ENCODE measurements around the gene BRMS1. TPM values are rescaled to one million over a fixed set of nuclear protein-coding genes. Genes with fewer than 3 reads are reported as not detected.

Gene BRMS1, protein sequence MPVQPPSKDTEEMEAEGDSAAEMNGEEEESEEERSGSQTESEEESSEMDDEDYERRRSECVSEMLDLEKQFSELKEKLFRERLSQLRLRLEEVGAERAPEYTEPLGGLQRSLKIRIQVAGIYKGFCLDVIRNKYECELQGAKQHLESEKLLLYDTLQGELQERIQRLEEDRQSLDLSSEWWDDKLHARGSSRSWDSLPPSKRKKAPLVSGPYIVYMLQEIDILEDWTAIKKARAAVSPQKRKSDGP
- 75.5 and 85.1 TPM in 2 replicates for total RNA-seq

DNA sequence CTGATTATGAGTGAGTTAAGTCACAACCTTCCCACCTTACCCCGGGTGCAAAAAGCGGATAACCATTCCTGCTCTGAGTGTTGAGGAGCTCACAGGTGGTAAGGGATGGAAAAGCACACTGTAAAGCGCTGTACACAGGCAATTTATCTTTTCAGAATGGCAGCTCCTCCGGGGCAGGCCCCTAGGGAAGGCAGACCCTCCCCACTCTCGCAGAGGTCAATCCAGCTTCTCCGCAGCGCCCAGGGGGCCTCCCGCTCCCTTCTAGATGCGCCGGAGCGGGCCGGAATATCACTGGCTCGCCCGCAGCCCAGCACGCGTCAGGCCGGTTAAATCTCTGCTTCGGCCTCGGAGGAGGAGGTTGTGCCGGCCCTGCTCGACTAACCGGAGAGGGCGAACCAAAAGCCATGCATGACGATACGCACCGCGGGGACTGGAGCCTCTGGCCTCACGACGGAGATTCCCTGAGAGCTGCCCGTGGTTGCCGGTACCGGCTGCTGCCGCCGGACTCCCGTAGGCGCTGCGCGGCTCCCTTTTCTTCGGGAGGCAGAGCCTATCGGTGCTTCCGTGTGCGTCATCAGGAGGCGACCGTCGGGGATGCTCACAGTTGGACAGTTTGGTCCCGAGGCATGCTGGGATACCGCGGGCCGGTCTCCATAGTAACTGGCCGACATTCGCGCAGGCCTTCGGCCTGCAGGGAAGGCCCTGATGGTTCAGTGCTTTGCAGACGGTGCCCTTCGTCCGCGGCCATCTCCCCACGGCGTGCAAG, at the start of gene BRMS1:
Gene BRMS1, minus strand, starts transcription at position 555 of the 766 bp plus-strand sequence. CDS start 2,870 bp downstream, outside the sequence.

DNA sequence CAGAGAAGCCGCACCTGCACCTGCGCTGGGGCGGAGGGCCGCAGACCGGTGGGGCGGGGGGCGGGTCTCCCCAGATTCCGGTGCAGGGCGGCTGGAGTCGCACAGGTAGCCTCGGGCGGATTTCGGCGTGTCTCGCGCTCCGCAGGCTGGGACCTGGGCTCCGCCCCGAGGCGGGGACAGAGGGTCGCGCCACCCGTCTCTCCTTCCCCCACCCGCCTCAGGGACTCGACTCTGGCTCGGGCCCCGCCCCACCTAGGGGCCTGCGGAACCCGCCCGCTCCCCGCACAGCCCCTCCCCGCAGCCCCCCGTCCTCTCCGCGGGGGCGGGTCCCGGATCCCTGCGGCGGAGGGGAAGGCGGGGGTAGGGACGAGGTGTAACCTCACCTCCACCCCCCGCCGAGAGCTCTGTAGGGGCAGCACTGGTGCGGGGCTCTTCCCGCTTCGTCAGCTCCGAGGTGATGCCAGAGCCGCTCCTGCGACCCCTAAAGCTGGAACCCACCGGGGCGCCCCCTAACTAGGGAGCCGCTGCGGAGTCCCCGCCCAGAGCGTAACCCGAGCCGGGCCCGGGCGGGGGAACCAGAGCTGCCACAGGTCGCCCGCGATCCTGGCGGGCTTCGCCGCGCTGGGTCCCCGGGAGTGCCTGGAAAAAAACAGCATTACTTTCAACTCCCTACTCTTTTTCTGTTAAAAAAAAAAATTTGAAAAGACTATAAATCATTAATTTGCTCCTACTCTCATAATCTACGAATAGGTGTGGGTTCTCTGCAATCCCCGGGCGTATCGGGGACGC, 26.9 kb upstream of the BRMS1 start, which contains the start of gene SLC29A2:
Gene SLC29A2, minus strand, starts transcription at position 134 of the 789 bp plus-strand sequence. CDS start 169 bp downstream, outside the sequence.

DNA sequence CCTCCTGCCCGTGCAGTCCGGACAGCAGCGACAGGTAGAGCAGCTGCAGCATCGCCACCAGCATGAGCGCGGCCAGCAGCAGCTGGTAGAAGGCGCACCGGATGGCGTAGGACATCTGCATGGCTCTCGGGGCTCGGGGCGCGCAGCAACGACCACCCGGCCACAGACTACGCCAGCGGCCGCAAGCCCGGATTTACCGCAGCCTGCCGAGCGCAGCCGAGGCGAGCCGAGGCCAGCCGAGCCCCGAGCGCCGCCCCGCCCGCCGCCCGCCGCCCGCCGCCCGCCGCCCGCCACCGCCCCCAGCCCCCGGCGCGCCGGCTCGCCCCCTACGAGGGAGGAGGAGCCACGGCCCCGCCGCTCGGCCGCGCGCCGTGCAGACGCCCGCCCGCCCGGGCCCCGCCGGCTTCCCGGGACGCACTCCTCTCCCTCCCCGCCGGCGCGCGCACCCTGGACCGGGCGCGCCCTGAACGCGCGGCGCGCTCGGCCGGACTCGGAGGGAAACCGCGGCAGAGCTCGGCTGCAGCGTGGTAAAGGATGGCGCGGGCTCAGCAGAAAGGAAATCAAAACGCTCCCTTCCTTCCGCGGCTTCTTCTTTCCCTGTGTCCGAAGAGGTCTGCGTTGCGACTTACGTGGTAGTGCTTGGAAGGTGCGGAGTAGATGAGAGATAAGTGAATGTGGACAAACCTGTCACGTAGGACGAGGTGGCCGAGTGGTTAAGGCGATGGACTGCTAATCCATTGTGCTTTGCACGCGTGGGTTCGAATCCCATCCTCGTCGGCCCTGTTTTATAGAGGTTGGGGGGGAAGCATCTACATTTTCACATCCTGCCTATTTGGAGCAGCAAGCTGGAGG, 2.7 kb upstream of the BRMS1 start, which contains the start of gene B4GAT1:
Gene B4GAT1, minus strand, starts transcription at position 205 of the 852 bp plus-strand sequence. Its CDS starts 84 bp downstream, at position 121.

DNA sequence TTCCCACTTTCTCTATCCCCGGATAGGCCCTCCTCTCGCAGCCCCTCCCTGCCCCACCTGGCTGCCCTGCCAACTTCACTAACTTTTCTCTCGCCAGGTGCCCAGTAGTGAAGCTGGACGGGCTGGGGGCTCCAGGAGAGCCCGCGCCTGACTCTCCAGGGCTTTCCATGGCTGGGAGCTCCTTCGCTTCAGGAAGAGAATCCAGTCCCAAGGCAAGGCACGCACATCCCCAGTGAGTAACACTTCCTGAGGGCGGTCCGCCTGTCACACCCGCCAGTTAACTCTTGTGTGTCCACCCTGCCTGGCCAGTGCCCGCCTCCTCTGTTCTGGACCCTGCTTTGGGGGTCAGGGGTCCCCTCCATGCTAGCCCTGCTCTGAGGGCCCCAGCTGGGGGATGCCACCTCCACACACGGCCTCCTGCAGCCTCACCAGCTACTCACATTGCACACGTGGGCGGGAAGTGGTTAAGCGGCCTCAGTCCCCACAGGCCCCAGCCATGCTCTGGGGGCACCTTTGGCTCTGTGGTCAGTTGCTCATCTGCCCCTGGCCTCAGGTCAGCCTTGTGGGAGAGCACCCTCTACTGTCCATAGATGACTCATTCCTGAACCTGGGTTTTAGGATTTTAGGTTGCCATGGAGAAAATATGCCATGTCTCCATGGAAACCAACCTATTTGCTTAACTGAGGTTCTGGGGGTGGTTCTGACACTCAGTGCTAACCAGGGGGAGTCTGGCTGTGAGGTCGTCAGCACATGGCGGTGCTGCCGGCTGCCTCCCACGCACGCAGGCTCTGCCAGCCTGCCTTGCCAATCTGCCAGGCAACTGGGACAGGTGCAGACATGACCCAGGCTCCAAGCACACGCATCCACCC, 8.4 kb downstream of the BRMS1 start, which contains the start of gene RIN1:
Gene RIN1, minus strand, starts transcription at position 201 of the 869 bp plus-strand sequence. Its CDS starts 32 bp downstream, at position 169.

DNA sequence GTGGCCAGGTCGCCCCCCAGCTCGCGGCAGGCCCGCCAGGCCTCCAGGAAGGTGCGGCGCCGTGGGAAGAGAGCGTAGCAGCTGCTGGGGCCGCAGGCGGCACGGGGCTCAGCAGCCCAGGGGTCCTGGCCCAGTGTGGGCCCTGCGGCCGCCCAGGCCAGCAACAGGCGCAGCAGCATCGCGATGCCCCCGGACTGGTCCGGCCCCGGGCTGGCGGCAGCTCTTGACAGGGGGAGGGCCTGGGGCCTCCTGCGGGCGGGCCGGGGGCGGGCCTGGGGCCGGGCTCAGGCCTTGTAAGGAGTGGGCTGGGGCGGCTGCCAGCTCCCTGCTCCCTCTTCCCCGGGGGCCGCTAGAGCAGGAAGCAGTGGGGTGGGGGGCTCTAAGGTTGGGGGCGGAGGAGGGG, 28.1 kb downstream of the BRMS1 start, which contains the start of gene CD248:
Gene CD248, minus strand, starts transcription at position 196 of the 403 bp plus-strand sequence. Its CDS starts 17 bp downstream, at position 179.

DNA sequence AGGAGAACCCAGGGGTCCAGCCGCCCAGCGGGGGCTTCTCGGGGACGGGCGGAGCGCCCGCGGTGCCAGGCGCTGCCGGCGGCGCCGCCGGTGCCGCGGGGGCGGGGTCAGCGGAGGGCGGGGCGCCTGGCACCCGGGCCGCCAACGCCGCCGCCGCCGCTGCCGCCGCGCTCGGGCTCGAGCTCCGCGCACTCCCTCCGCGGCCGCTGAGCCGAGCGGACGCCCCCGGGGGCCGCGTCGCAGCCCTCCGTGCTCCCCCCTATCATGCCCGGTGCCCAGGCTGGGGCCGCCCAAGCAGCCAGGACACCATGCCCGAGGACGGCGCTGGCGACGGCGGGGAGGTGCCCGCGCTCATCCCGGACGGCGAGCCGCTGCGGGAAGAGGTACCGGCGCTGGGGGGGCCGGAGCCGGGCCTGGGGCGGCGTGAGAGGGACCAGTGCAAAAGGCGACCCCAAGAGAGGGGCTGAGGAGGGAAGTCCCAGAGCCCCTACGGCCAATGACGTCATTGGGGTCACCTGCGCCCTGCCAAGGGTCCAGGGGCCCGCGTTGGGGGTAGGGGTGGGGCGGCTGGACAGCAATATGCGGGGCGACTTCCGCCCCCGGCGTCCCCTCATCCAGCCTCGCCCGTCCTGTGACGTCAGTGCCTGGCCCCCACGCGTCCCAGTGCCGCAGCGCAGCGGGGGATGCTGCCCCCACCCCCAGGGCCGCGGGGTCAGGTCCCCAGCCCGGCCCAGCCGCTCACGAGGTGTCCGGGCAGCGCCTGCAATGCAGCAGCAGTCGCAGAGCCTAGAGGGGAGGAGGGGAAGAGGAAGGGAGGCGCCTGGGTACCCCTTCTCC, 53.0 kb downstream of the BRMS1 start, which contains the start of gene TMEM151A:
Gene TMEM151A, plus strand, starts transcription at position 189 of the 837 bp plus-strand sequence. Its CDS starts 120 bp downstream, at position 309.

DNA sequence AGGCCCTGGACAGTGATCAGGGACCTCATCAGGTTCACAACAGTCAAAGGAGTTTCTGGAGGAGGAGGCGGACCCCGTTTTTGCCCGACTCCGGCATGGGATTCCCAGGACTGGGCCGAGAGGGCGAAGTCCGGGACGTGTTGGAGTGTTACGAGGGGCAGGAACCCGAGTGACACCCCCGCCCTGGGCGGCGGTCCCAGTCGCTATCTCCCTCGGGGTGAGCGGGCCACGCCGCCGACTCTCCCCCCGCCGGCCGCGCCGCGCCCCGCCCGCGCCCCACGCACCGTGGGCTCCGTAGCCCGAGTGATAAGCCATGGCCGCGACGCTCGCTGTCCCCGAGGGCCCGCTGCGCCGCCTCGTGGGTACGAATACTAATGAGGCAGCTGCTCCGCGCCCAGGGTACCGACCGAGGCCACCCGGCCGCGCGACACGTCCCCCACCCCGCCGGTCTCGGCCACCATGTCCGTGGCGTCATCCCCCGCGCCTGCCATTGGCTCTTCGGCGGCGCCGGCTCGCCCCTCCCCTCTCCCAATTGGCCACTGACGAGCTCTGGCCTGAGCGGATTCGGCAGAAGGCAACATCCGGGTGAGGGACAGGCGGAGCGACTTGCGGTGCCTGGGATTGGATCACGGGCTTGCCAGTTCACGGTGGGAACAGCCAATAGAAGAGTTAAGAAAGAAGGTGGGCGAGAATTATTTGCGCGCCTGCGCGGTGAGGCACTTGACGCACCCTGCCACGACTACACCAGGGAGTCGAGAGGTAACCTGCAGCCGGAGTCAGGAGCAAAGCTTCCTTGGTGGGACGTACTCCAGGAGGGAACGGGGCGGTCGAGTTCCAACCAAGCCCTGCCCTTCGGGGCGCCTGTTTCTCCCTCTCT, 56.0 kb downstream of the BRMS1 start, which contains the start of gene YIF1A:
Gene YIF1A, minus strand, starts transcription at position 473 of the 877 bp plus-strand sequence. Its CDS starts 158 bp downstream, at position 315.

Other genes with a start within 250 kb of the BRMS1 start
- 21.7 and 30.5 TPM in 2 replicates for gene KLC2, start 87.4 kb downstream of the BRMS1 start, total RNA-seq
- gene RAB1B, start 76.5 kb downstream of the BRMS1 start, total RNA-seq: 167 and 188 TPM in 2 replicates
- not detected in 2 replicates for gene CNIH2, start 66.9 kb downstream of the BRMS1 start, total RNA-seq
- 132 and 140 TPM in 2 replicates for gene YIF1A, start 56.0 kb downstream of the BRMS1 start, total RNA-seq
- gene TMEM151A, start 53.2 kb downstream of the BRMS1 start, total RNA-seq: 0.14 TPM in 1 of 2 replicates, not detected in the other
- gene CD248, start 28.1 kb downstream of the BRMS1 start, total RNA-seq: 1.6 and 2.0 TPM in 2 replicates
- 58.2 and 67.9 TPM in 2 replicates for gene RIN1, start 8.7 kb downstream of the BRMS1 start, total RNA-seq
- gene B4GAT1, start 2.5 kb upstream of the BRMS1 start, total RNA-seq: 31.2 and 33.5 TPM in 2 replicates
- gene SLC29A2, start 26.7 kb upstream of the BRMS1 start, total RNA-seq: 5.9 and 8.7 TPM in 2 replicates
- gene NPAS4, start 75.9 kb upstream of the BRMS1 start, total RNA-seq: not detected in 2 replicates
- gene MRPL11, start 93.7 kb upstream of the BRMS1 start, total RNA-seq: 64.4 and 64.7 TPM in 2 replicates
- 8.1 and 8.3 TPM in 2 replicates for gene PELI3, start 121.8 kb upstream of the BRMS1 start, total RNA-seq
- gene DPP3, start 135.3 kb upstream of the BRMS1 start, total RNA-seq: 81.5 and 97.4 TPM in 2 replicates
- gene BBS1, start 165.5 kb upstream of the BRMS1 start, total RNA-seq: 20.9 and 23.9 TPM in 2 replicates
- gene ZDHHC24, start 200.9 kb upstream of the BRMS1 start, total RNA-seq: 23.7 and 24.4 TPM in 2 replicates
- 0.14 TPM in 1 of 2 replicates, not detected in the other for gene ACTN3, start 201.8 kb upstream of the BRMS1 start, total RNA-seq
- gene CTSF, start 223.5 kb upstream of the BRMS1 start, total RNA-seq: 3.2 and 4.6 TPM in 2 replicates
- gene CCDC87, start 248.0 kb upstream of the BRMS1 start, total RNA-seq: 0.14 and 0.23 TPM in 2 replicates
- 14.5 and 22.4 TPM in 2 replicates for gene CCS, start 248.1 kb upstream of the BRMS1 start, total RNA-seq

All from airway epithelial cell (primary cell).